Lower leg skin (tissue), 3 donors: ENCODE measurements around the gene PIAS4.

Experiments used
- CTCF ChIP-seq, 3 donors: fragments of 450-650 bp; IDR thresholded peaks; one replicate each; pipeline ENCODE4 v1.5.1; 2016; ENCODE audit warnings: antibody characterized with exemption in 3 of 3, mild to moderate bottlenecking in 3 of 3, moderate library complexity in 2 of 3
- POLR2A ChIP-seq, 2 donors: fragments of 450-650 bp; IDR thresholded peaks; one replicate each; pipeline ENCODE4 v1.6.1; 2016 to 2017; ENCODE audit warnings: antibody characterized with exemption in 2 of 2, mild to moderate bottlenecking in 1 of 2, moderate library complexity in 1 of 2

- TF ChIP-seq CTCF (IDR thresholded peaks at IDR 0.05) (no peak), POLR2A (IDR thresholded peaks at IDR 0.05) (no peak)
Measured at GRCh38 chr19:4038057-4038456, 30.5 kb downstream of the PIAS4 start.
